Left hindlimb (tissue), 1 donor: ENCODE measurements around the gene CISD3.
"Not testable (repeated sequence)": the region's sequence is repeated elsewhere in the genome, so short reads cannot be mapped to it uniquely, and the experiment has no call there.

Experiments used
- DNase-seq: peaks from one replicate; pipeline ENCODE4 v3.0.0-alpha.2; 2018

Gene CISD3

GRCh38 chr17:38709104-38709820 lies 20.9 kb upstream of the CISD3 start:
- no peak for DNase-seq

- DNase-seq = peak; percentile 65
Observed at GRCh38 chr17:38709864-38710603, 20.1 kb upstream of the CISD3 start.

GRCh38 chr17:38710604-38710962 lies 19.6 kb upstream of the CISD3 start:
- DNase-seq = no peak

GRCh38 chr17:38710985-38711384 lies 19.2 kb upstream of the CISD3 start:
- DNase-seq = no peak

DNA sequence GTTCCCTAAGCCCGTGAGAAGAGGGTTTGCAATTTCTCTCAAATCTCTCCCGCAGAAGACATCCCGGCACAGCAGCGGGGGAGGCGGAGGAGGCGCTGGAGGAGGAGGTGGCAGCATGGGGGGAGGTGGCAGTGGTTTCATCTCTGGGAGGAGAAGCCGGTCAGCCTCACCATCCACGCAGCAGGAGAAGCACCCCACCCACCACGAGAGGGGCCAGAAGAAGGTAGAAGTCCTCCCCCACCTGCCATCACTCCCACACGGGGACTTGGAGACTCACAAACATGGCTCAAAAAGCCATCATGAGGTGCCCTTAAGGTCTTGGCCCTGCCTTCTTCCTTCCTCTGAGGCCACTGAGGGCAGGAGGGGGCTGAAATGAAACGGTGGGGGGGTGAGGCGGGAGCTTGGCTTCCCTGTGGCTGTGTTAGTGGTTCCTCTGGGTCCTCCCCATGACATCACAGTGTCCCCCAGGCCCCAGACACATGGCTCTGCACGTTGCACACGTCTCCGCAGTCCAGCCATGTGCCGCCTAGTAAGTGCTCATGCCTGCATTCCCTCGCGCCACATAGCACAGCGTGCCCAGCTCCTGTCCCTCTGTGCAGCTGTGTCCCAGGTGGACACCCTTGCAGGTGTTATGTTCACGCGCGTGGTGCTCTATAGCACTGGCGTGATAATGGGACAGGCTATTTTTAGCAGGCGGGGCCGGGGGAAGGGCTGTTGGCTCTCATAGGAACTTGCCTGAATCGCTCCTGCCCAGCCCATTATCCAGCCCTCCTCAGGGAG lies 18.2 kb upstream of the CISD3 start:
- DNase-seq = no peak

DNA sequence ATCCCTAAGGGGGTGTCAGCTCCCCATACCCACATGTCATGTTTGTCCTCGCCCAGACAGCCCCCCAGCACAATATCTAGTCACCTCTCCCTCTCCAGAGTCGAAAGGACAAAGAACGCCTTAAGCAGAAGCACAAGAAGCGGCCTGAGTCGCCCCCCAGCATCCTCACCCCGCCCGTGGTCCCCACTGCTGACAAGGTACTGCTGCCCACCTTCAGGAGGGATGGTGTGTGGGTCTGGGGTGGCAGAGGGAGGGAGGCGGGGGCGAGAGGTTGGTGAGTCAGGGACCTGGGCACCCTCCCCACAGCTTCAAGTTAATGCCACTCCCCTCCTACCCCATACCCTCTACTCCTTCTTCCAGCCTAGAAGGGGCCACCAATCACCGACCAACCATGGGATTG lies 17.5 kb upstream of the CISD3 start:
- DNase-seq = no peak

GRCh38 chr17:38713456-38714075 lies 16.6 kb upstream of the CISD3 start:
- DNase-seq = no peak

- no peak for DNase-seq
Observed at GRCh38 chr17:38715216-38715943, 14.8 kb upstream of the CISD3 start.

DNA sequence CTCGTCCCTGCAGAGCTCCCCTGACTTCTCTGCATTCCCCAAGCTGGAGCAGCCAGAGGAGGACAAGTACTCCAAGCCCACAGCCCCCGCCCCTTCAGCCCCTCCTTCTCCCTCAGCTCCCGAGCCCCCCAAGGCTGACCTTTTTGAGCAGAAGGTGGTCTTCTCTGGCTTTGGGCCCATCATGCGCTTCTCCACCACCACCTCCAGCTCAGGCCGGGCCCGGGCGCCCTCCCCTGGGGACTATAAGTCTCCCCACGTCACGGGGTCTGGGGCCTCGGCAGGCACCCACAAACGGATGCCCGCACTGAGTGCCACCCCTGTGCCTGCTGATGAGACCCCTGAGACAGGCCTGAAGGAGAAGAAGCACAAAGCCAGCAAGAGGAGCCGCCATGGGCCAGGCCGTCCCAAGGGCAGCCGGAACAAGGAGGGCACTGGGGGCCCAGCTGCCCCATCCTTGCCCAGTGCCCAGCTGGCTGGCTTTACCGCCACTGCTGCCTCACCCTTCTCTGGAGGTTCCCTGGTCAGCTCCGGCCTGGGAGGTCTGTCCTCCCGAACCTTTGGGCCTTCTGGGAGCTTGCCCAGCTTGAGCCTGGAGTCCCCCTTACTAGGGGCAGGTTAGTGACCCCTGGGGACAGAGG lies 13.7 kb upstream of the CISD3 start:
- no peak for DNase-seq

DNA sequence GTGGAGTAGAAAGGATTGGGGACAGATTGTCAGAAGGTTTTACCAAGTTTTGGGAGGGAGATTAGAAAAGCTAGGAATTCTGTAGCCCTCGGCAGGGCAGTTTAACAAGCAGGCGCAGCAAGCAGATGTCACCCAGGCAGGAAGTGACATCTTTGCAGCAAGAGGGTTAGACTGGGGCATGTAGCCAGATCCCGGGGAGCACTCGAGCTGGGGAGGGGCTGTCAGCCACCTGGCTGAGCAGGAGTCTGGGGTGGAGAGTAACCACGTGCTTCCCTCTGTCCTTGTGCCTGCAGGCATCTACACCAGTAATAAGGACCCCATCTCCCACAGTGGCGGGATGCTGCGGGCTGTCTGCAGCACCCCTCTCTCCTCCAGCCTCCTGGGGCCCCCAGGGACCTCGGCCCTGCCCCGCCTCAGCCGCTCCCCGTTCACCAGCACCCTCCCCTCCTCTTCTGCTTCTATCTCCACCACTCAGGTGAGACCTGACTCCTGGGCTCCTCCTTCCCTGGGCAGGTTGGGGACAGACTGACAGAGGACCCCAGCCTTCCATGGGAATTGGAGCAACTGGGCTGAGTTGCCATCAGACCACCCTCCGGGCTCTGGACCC lies 12.9 kb upstream of the CISD3 start:
- DNase-seq = no peak

- no peak for DNase-seq
Observed at GRCh38 chr17:38719289-38719942, 10.7 kb upstream of the CISD3 start.

DNA sequence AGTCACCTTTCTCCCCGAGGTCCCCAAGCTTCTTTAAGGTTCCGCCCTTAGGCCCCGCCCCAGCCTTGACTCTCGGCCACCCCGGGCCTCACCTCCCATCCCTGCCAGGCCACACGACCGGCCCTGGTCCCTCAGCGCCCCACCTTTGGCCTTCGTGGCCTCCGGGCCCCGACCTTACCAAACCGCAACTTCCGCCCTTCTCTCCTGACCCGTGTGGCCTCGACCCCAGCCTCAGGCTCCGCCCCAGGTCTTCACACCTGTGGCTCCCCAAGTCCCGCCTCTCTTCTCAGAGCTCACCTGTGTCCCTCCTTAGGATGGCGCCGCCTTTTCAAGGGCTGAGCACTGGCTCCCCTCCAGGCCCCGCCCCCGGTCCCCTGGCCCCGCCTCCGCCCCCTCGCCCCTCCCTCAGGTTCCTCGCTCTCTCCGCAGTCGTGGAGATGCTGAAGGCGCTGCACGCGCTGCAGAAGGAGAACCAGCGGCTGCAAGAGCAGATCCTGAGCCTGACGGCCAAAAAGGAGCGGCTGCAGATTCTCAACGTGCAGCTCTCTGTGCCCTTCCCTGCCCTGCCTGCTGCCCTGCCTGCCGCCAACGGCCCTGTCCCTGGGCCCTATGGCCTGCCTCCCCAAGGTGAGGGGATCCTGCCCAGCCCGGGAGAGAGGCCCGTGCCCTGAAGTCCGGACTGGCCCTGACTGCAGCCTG lies 10.0 kb upstream of the CISD3 start:
- no peak for DNase-seq

DNA sequence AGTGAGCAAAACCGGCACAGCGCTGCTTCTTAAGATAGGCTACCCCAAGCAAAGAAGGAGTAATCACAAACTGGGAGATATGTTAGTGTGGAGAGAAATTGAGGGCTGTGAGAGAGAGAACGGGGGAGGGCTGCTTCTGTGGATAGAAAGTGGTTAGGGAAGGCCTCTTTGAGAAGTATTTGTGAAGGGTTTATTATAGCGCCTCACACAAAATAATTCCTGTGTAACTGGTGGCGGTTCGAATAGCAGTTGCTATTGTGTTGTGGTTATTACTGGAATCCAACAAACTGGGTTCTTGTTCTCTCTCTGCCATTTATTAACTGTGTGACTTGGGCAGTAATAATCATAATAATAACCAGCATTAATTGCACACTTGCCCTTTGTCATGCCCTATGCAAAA lies 9.2 kb upstream of the CISD3 start:
- DNase-seq = no peak

- no peak for DNase-seq
Observed at GRCh38 chr17:38721802-38722201, 8.3 kb upstream of the CISD3 start.

- peak; percentile 85 for DNase-seq
Observed at GRCh38 chr17:38724337-38724988, 5.7 kb upstream of the CISD3 start.

GRCh38 chr17:38725066-38725465 lies 5.1 kb upstream of the CISD3 start:
- no peak for DNase-seq

DNA sequence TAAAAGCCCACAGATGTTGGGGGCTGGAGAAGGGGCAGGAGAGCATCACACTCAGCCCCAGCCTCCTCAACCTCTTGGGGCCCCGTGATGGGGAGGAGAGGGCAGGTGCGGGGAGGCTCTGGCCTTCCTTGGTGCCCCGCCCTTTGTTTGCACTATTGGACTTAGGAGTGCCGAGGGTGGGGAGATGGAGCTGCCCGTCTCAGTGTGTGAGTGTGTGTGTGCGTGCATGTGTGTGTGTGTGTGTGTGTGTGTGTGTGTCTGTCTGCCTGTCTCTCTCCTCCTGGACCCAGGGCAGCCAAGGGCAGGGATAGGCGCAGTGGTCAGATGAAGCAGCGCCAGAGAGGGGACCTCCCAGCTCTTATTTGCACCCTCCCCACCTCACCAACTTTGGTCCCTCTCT lies 4.0 kb upstream of the CISD3 start:
- DNase-seq = not testable (repeated sequence)

- no peak for DNase-seq
Observed at GRCh38 chr17:38727736-38728135, 2.4 kb upstream of the CISD3 start.

DNA sequence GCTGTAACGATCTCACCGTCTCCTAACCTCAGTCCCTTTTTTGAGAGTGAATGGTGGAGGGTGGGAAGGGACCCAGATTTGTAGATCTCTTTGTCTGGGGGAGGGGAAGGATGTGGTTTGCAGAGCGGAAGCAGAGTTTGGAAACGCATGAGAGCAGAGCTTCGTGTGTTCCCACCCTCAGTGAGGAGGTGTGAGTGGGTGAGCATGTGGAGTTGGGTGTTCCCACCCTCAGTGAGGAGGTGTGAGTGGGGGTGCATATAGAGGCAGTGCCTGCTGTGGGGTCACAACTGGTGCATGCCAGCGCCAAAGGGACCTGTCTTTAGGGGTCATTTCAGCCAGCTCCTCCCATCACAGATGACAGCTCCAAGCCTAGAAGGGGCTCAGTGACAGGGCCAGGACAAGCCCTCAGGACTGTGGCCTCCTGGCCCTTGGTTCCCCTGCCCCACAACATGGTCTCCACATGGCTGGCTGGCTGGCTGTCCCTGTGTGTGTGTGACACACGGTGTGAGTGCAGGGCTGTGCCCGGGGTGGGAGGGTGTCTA lies 1.8 kb upstream of the CISD3 start:
- DNase-seq = no peak
